Limb (tissue), 2 donors: ENCODE measurements around the gene ZNF831.
A peak's percentile ranks its signal among the peaks of the same experiment; 100 is the strongest.

Source experiments
- DNase-seq, 2 donors: peaks; one replicate each; pipeline ENCODE4 v3.0.0-alpha.2; 2016; ENCODE audit errors: extremely low spot score in 2 of 2

Gene ZNF831

DNA sequence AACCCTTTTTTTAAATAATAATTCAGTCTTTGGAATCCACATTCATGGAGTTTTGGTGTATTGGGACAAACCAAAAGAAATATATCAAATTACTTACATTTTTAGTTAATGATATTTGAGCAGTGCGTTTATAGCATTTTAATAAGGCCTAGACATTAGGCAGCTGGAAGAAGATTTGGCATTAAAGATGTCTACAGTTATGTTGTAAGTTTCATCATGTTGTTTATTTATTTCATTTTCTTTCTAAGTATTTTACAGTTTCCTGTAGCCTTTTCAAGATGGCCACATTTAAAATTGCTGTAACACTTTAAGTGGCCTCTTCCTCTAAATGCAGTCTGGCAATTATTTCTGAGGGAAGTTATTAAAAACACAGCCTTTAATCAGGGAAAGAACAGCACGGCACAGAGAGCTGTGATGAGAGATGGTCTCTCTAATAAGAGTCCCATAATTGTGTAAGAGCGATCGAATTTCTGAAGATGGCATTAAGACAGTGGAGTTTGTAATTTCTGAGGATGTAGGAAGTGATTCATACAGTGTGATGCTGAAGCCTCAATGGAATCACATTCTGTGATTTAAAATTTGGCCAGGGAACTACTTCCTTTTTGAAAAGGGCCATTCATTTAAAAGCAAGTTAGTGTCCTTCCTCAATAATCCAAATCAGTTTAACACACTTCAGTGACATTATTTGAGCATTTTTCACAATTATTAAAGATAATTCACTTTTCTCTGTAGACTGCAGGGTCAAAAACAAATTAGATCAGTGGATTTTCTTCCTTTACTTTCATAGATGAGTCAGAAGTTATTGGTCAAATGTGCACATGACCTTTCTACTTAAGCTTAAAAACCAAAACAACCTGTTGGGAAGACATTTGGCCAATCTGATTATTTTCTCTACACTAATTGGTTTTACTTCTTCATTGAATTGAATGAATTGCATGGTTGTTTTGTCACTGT is 84.4 kb downstream of the ZNF831 start:
- no peak for DNase-seq

DNA sequence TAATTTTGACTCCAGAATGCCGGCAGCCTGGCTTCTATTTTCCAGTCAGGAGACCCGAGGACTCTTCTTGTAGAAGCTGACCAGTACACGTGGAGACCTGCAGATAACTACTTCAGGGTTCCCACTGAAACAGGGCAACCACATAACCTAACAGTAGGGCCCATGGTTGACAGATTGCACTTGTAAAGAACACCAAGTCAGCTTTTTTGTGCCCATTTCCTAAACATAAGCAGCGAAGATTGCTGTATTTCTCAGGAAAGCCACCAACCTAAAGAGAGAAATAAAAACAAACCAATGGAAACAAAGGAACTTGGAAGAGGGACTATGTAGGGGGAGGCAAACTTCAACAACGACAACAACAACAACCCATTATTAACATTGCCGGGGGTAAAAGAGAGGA is 86.7 kb downstream of the ZNF831 start:
- DNase-seq = no peak

DNA sequence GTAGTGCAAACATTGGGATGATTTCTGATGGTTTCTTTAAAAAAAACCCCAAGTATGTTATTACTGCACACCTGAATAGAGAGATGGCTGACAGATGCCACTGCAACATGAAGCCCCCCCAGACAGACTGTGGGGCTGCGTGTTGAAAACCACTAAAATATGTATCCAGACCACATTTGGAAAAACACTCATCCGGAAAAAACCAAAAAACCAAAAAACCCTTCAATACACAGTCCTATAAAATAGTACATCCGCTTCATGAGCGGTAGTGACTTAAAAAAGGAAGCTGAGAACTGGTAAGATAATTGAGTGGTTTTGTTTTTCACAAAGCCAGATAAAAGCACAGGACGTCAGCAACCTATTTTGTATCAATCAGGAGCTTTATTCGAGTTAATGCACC is 89.7 kb downstream of the ZNF831 start:
- no peak for DNase-seq

DNA sequence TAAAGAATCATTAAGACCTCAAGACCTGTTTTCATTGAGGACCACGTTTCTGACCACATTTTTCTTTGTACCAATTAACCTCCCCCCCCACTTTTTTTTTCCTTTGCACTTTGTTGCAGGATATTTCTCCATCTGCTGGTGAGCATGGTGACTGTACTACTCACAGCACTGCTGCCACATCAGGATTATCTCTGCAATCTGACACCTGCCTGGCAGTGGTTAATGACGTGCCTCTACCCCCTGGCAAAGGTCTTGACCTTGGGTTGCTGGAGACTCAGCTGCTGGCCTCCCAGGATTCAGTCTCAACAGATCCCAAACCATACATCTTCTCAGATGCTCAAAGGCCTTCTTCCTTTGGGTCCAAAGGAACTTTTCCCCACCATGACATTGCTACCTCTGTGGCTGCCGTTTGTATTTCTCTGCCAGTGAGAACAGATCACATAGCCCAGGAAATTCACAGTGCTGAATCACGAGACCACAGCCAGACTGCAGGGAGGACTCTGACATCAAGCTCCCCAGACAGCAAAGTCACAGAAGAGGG is 90.2 kb downstream of the ZNF831 start:
- no peak for DNase-seq

DNA sequence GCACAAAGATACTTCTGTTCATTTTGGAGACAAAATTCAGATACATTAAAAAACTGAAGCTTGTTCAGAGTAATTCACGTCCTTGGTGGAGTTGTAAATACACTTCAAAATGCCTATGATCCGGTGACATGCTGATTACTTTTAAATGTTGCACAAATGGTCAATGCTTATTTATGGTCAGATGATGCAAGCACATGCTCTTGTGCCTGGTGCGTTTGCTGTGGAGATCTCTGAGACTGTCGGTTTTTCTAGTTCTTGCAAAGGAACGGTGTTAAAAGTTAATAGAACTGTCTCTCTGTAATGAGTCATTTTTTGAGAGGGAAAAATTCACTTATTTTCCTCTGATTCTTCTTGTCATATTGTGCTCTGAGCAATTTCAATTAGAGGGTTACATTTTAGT is 91.6 kb downstream of the ZNF831 start:
- no peak for DNase-seq

DNA sequence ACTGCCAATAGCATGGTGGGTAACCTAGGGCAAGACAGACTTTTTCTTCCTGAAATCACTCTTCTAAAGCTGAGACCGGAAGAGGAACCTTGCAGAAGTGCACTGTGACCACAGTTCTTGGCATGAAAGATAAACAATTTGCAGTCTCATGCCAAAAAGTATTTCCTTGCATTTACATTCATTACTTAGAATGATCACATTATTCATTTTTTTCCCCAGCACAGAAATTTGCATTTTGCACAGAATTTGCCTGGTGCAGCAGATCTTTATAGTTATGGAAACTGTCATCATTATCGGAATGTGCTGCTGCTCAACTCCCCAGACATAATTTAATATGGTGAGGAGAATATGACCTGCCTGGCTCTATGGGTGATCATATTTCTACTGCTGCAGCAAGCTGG is 94.6 kb downstream of the ZNF831 start:
- DNase-seq = no peak

DNA sequence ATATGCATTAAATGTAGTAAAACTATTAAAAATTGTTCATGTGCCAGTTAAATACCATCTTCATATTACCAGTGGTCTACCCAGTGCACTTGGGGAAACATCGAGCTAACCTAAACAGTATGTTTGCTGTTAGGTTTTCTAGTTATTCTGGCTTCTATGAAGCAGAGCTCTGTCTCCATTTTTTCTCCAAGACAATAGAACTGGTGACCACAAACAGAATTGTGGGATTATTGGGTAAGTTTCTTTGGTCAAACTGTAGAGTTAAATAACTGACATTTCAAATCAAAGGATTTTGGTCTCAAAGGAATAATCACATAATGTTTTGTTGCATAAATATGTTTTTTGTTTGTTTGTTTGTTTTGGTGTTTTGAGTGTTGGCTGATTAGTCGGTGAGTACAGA is 96.3 kb downstream of the ZNF831 start:
- DNase-seq = no peak

DNA sequence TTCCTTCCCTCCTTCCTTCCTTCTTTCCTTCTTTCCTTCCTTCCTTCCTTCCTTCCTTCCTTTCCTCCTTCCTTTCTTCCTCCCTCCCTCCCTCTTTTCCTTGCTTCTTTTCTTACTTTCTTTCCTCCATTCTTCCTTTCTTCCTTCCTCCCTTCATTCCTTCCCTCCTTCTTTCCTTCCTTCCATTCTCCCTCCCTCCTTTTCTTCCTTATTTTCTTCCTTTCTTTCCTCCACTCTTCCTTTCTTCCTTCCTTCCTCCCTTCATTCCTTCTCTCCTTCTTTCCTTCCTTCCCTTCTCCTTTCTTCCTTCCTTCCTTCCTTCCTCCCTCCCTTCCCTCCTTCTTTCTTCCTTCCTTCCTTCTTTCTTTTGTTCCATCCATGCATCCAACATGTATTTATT is 101.7 kb downstream of the ZNF831 start:
- DNase-seq = no peak

DNA sequence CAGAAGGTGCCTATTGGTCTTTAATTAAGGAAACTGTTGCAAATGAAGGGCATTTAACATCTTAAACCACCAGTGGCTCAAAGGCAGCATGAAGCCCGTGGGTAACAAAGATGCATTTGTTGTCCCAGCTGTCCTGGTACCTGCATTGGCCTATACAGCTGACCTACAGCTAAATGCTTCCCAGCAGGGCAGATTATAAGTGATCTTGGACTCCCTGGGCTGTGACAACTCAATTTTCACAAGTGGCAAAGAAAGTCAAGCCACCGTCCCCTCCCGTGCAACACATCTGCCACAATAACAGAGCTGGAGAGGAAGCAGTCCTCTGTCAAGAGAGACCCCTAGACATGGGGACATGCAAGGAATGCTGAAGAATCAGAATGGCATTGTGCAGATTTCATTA is 105.2 kb downstream of the ZNF831 start:
- no peak for DNase-seq

DNA sequence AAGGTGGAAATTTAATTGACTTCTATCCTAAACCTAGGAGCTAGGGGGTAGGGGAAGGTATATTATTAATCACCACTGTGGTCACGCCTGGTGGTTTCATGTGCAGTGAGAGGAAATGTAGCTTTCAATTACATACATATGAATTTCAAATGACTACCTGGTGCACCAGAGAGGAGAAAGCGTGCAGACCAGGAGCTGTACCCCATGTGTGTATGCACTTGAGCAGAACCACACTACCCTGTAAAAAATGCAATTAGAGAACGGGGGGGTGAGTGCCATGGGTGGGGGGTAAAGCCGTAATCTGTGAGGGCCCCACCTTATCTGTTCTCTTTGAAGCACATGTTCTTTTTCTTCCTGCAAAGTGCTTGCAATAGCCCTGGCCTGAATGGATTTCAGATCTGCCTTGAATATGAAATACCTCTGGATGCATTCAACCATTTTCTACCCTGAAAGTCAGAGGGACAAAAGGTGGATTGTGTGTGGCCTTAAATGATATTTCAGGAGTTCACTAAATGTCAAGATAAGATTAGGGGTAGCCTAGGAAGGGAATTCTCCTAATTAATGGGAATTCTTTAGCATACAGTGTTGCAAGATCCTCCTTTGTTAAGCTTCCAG is 105.9 kb downstream of the ZNF831 start:
- no peak for DNase-seq

DNA sequence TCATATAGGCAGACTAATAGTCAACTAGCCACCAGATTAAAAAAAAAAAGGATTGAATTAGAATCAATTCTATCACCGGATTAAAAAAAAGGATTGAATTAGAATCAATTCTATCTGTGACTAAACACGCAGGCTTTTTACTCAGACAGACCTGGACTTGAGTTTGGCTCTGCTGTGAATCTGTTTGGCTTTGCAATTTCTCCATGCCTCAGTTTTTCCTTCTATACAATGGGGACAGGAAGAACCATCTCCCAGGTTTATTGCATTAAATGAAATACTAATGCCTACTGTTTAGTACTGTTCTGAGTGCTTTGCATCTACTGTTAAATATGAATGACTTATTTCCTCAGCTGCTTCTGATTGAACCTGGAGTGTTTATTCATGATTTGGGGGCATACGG is 106.8 kb downstream of the ZNF831 start:
- no peak for DNase-seq

DNA sequence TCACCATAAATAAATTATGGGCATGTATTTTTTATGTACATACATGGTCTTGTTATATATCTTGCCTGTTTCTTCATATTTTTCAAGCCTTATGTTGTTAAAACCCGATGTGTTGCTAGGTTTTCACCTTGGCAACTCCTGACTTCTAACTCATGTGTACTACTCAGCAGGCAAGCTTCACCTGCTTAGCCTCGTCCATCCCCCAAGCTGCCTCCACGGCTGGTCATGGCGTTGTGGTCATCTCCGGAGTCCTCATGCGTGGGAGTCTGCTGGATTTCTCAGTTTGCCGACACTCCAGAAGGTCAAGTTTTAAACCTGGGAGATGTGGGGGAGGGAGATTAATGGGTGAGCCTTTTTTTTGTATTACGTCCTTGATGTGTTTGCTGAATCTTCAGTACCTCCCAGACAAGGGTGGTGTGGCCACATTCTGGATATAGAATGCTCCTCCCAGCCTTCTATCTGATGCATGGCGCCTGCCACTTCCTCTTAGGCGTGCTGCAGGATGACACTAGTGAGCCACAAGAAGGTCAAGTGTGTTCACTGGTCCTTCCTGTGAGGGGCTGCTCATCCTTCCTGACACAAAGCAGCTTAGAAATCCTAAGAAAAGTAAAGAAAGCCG is 110.2 kb downstream of the ZNF831 start:
- DNase-seq = no peak

DNA sequence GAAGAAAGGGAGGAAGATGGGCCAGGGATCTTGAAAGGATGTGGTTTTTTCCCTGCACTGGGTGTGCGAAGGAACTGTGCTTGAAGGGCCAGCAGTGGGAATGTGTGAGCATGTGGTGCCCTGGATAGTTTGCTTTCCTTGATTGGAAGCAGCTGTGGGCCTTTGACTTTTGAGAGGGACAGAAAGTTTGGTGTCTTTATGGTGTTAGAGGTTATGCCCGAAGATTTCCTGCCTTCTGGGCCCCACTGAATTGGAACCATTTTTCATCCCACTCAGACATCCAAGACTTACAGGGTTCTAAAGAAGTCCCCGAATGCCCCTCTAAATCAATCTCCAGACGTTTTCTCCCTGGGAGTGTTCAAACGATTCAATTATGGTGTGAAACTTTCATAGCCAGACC is 113.3 kb downstream of the ZNF831 start:
- DNase-seq = no peak

DNA sequence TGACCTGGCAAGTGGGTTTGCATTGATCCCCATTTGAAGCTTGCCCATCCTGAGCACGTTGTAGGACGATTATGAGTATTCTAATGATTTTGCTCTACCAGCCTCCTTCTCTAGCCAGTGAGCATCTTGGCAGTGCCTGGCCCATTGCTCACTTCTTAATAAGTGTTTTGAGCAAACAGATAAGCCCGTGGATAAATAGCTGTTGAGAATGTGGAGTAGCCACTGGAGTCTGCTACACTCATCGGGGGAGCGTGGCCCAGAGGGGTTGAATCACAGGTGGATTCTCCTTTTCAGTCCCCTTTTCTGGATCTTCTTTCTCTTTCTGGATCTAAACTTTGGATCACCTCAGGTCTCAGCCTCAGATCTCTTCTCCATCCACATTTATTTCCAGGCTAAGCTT is 120.8 kb downstream of the ZNF831 start:
- DNase-seq = no peak

DNA sequence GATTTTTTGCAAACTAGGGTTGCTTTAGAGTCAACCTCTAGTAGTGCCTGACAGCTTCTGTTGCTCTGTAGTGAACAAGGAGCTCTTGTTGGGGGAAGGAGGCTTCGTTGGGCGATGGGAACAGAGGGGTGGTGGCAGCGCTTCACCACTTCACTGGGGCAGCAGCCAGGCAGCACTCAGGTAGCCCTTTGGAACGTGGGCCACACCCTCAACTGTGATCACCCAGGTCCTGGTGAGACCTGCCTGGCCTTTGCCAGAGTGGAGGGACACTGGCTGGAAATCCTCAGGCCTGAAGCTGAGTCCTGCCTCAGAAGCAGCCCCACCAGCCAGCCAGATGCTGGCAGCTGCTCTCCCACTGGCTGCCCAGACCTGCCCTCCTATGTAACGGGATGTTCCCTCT is 126.4 kb downstream of the ZNF831 start:
- DNase-seq = no peak

DNA sequence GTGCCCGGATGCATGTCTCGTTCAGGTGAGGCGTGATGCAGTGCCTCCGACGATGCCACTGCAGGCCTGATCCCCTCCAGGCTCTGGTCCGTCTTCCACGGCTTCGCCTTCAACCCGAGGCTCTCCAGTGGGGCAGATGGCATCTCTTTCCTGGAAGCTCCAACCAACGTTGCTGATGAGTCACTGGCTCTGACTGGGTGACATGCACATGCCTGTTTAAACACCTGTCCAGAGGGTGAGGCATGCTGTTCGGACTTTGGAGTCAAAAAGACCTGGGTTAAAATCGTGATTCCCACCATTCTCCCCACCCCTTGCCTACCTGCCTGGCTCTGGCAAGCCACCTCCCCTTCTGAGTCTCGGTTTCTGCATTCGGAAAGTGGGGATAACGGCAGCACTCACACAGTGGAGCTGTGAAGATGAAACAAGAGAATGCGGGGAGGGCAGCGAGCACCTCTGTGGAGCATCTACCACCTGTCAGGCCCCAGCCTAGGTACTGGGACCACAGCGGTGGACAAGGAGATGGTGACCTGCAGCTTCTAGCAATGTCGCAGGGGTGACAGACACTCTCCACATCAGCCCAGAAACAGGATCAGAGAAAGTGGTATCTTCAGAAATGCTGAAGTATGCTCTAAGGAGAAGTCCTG is 128.2 kb downstream of the ZNF831 start:
- no peak for DNase-seq

DNA sequence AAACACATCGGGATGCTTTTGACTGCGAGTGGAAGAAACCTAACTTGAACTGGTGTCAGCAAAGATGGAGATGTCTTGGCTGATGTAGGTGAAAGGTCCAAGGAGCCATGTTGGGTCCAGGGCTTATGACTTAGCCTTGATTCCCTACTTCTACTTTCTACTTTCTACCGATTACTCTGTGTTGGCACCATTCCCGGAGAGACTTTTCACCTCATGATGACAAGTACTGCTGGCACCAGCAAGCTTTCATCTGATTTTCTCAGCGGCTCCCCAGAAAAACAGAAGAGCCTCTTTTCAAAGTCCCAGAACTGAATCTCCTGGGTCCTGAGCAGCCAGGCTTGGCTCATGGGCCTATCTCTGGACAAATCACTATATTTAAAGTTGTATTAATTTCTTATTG is 131.9 kb downstream of the ZNF831 start:
- no peak for DNase-seq

DNA sequence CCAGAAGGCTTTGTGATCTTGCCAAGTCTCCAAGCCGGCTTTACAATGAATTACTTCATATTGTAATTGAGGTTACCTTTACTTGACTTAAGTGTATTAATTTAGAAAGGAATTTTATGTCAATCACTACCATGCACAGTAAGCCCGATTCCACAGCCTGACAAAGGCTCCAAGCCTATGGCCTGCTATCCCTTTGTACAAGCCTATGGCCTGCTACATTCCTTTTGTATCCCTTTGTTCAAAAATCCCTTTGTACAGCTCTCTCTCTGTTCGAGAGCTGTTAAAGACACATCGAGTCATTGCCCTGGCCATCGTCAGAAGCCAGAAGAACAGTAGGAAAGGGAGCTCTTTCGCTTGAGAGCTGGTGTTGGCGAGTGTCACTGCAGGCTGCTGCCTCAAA is 134.1 kb downstream of the ZNF831 start:
- DNase-seq = no peak

DNA sequence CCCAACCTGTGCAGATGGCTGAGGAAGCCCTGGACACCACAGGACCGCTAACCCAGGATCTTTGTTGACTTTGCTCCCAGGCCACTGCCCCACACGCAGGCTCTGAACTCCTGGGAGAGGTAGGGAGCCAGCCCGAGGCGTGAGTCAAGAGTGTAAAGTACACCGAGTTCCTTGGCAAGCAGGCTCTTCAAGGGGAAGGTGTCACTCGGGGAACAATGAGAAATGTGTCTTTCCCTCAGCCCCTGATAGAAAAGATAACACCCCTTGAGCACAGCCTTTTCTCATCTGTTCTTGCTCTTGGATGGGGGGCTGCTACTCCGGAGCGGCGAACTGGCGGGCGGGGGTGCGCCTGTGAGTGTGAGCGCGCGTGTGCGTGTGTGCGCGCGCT is 136.3 kb downstream of the ZNF831 start:
- no peak for DNase-seq

DNA sequence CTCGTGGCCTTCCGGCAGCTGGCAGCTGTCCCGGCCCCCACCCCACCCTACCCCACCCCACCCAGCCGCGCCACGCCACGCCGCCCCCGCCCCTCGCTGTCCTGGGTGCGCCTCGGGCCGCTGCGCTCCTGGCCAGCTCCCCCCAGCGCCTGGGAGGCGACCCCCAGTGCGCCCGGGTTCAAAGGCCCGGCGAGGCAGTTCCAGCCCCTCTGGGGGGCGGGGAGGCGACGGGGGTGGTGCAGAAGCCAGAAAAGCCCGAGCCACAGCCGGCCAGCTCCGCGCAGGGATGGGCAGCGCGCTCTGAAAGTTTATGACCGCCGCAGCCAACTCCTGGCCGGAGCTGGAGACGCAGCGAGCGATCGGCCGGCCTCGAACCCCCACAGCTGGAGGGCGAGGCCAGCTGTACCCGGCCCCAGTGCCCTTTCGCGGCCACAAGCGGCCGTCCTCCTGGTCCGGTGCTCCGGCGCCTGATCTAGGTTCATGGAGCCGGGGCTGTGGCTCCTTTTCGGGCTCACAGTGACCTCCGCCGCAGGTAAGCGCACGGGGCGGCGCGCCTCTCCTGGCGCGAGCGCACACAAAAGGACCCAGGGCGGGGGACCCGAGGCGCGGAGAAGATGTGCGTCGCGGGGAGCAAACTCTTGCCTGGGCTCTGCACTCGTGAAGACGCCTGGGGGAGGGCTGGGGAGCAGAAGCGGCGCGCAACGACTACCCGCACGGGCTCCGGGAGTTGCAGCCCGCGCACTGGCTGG is 136.9 kb downstream of the ZNF831 start, which contains the start of gene EDN3:
TSS of gene EDN3 (plus strand) at position 279 of the 749 bp plus-strand sequence. CDS start at position 481, 202 bp downstream.
- DNase-seq = peak in 1 of 2 donors; percentile 51
